GM12873 (cell line): ENCODE results near the gene CLEC3B.

Experiments used
- CTCF ChIP-seq: IDR thresholded peaks from 2 replicates; pipeline ENCODE4 v1.5.1; 2012; ENCODE audit warnings: low read depth, mild to moderate bottlenecking, moderate library complexity, low read length, control low read depth; ENCODE audit not compliant: insufficient read depth; ENCODE audit errors: missing control alignments

The CLEC3B gene

GRCh38 chr3:45054196-45054857, 28.2 kb downstream of the CLEC3B start:
- no peak for TF ChIP-seq CTCF

GRCh38 chr3:45055032-45055410, 28.9 kb downstream of the CLEC3B start:
- no peak for TF ChIP-seq CTCF

- peak; percentile 53 for TF ChIP-seq CTCF
Measured at GRCh38 chr3:45055411-45056143, 29.5 kb downstream of the CLEC3B start.

GRCh38 chr3:45056608-45057301, 30.7 kb downstream of the CLEC3B start:
- TF ChIP-seq CTCF = no peak

- TF ChIP-seq CTCF = no peak
Measured at GRCh38 chr3:45057557-45057956, 31.5 kb downstream of the CLEC3B start.

GRCh38 chr3:45059132-45059531, 33.0 kb downstream of the CLEC3B start:
- no peak for TF ChIP-seq CTCF
